KOPT-K1 (cell line): ENCODE data around the gene AACS.
"Not testable (repeated sequence)": the region's sequence is repeated elsewhere in the genome, so short reads cannot be mapped to it uniquely, and the experiment has no call there.

Experiments used
- H3K27ac ChIP-seq: fragments of 200-600 bp; sonication (generic); 2 replicates; pipeline ENCODE4 v1.5.1; 2016; ENCODE audit warnings: antibody characterized with exemption, mild to moderate bottlenecking, low read depth, low read length; ENCODE audit not compliant: poor library complexity, severe bottlenecking
- H3K36me3 ChIP-seq: fragments of 200-600 bp; sonication (generic); 2 replicates; pipeline ENCODE4 v1.5.1; 2017; ENCODE audit warnings: antibody characterized with exemption, mild to moderate bottlenecking, low read length, moderate library complexity; ENCODE audit not compliant: insufficient read depth
- H3K9me3 ChIP-seq: fragments of 200-600 bp; sonication (generic); 2 replicates; pipeline ENCODE4 v1.5.1; 2017; ENCODE audit warnings: antibody characterized with exemption, low read length, mild to moderate bottlenecking; ENCODE audit not compliant: insufficient read depth, poor library complexity, severe bottlenecking

Gene AACS

DNA sequence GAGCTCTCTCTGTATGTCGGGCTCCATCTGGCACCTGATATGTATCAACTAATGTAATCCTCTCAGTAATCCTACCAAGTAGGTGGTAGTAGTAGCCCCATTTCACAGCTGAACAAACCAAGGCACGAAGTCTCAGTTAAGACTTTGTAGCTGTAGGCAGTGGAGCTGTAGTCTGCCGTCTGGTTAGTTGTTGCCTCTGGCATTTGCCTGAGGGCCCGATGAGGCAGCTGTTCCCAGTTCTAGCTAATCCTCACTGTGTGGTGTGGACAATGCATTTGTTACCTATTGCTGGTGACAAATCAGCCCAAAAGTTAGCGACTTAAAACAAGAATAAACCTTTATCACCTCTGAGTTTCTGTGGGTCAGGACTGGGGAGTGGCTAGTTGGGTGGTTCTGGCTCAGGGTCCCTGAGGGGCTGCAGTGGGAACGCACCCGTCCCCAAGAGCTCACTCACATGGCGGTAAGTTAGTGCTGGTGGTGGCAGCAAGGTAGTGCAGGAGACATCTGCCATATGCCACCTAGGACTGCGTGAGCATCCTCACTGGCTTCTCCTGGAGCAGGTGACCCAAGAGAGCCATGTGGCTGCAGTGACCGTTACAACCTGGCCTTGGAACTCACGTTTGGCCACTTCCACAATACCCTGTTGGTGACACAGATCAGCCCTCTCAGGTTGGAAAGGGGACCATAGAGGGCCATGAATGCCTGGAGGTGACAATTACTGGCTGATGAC lies 5.6 kb downstream of the AACS start:
- no peaks in the 10 kb centered on the region for H3K9me3 ChIP-seq
- H3K36me3 ChIP-seq = peaks cover 9% of the 10 kb centered on the region
- H3K27ac ChIP-seq = no peak overlapping the region

DNA sequence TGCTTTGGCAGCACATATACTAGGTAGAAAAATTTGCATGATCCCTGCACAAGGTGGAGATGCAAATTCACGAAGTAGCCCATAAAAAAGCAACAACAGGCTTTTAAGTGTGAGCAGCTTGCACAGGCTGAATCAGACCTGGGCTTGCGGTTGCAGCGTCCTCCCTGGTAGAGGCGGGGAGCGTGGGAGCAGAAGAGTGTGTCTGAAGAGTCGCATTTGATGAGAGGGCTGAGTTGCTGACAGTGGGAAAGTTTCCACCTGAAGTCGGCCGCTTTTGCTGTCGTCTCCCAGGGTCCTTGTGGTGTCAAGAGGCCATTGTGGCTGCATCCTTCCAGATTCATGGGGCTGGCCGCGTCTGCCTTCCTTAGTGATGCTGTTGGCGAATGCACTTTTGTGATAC lies 6.2 kb downstream of the AACS start:
- Histone ChIP-seq H3K9me3 (no peaks in the 10 kb centered on the region), H3K36me3 (peaks cover 16% of the 10 kb centered on the region), H3K27ac (no peak overlapping the region)

DNA sequence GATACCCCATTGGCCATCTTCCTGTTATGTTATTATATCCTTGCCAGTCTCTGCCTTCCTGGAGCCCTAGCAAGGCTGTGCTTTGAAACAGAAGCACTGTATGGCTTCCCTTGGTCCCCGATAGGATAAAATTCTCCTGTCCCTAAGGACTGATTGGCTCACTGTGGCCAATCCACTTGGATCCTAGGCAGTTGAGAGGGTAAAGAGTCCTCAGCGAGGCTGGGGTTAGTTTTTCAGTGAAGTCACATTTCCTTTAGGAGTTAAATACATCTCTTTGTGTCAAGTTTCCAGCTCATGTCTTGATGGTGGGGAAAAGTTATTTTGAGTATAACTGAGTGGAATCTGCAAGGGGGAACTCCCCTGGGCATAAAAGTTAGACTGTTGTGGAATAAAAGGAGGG lies 7.3 kb downstream of the AACS start:
- Histone ChIP-seq H3K9me3 (no peaks in the 10 kb centered on the region), H3K36me3 (peaks cover 26% of the 10 kb centered on the region), H3K27ac (no peak overlapping the region)

DNA sequence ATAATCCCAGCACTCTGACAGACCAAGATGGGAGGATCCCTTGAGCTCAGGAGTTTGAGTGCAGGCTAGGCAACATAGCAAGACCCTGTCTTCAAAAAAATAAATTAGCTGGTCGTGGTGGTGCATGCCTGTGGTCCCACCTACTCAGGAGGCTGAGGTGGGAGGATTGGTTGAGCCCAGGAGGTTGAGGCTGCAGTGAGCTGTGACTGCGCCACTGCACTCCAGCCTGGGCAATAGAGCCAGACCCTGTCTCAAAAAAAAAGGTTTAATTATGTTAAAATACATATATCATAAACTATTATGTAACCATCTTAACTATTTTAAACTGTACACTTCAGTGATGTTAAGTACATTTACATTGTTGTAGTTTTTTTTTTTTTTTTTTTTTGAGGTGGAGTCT lies 9.1 kb downstream of the AACS start:
- not testable (repeated sequence) for H3K9me3 ChIP-seq, H3K27ac ChIP-seq
- peaks cover 41% of the 10 kb centered on the region for H3K36me3 ChIP-seq

DNA sequence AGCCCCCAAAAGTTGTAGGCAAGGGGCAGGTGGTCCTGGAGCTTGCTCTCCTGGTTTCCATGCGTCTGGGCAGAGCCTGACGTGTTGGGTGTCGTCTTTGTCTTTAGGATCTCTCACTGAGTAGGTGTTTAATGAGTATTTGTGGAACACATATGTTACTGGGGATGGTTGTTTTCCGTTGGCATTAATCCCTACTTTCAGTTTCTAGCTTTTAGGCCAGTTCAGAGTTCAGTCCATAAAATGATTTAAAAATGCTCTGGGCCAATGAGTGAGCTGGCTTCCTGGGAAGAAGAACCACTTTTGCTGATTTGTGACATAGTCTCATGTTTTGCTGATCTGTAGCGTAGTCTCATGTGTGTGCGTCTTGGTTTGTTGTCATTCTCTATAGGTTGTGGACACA lies 10.9 kb downstream of the AACS start:
- Histone ChIP-seq H3K27ac (no peak overlapping the region), H3K9me3 (no peaks in the 10 kb centered on the region), H3K36me3 (peaks cover 46% of the 10 kb centered on the region)

DNA sequence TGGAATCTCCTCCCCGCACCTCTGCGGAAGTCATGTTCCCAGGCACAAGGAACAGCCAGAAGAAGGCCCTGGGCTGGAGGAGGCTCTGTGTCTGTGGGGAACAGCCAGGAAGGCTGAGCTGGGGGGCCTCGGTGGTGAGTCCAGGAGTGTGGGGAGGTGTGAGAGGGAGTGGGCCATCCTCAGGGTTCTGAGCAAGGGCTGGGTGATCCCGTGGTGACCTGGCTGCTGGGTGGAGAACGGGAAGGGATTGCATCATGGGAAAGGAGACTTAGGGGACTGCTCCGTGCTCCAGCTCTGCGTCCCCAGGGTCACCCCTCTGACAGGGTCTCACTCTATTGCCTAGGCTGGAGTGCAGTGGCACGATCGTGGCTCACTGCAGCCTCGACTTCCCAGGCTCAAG lies 13.8 kb downstream of the AACS start:
- Histone ChIP-seq H3K27ac (no peak overlapping the region), H3K36me3 (peaks cover 51% of the 10 kb centered on the region), H3K9me3 (no peaks in the 10 kb centered on the region)

DNA sequence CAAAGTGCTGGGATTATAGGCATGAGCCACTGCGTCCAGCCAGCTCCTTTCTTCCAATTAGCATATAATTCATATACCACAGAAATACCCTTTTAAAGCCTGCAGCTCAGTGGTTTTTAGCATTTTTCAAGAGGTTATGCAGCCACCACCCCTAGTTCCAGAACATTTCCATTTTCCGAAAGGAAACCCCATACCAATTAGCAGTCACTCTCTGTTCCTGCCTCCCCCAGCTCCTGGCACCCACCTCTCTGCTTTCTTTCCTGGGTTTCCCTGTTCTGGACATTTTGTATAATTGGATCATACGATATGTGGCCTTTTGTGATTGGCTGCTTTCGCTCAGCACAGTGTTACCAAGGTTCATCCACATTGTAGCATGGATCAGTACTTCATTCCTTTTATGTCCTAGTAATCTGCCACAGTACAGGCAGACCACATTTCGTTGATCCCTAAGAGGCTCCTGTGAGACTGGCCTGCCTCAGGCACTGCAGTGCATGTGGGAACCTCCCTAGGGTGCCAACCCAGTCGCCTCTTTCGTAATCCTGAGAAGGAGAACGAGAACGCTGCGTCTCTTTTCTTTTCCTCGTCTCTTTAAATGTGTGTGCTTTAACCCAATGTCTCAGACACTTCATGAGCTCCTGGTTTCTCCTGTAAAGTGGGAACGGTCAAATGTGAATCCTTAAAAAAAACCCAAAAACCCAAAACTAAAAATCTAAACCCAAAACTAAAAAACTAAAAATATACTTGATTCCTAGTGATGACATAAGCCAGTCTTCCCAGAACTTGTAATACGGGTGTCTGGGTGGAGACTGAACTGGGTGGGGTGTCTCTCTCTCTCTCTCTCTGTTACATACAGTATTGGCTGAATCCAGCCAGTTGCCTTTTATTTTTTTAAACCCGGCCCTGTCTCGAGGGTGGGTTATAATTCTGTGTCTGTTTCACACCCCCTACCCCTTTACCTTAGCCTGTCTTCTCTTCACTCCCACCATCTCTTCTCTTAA lies 14.7 kb downstream of the AACS start:
- no peaks in the 10 kb centered on the region for H3K9me3 ChIP-seq
- no peak overlapping the region for H3K27ac ChIP-seq
- peaks cover 55% of the 10 kb centered on the region for H3K36me3 ChIP-seq

DNA sequence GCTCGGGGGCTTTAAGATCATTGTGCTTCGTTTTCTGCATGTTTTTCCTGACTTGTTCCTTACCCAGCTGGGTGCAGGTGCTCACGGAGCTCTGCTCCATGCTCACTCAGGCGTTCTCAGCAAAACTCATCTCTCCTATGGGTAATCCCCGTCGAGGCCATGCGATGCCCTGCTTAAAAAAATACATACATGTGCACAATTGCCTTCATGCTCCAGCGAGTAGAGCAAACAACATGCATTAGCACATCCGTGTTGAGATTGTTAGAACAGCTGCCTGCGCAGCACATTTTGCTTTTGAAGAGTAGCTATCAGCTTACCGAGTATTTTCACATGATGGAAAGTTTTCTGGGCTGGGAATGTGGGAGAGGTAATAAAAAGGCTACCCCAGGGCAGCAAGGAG lies 16.2 kb downstream of the AACS start:
- Histone ChIP-seq H3K27ac (no peak overlapping the region), H3K9me3 (no peaks in the 10 kb centered on the region), H3K36me3 (peaks cover 60% of the 10 kb centered on the region)

DNA sequence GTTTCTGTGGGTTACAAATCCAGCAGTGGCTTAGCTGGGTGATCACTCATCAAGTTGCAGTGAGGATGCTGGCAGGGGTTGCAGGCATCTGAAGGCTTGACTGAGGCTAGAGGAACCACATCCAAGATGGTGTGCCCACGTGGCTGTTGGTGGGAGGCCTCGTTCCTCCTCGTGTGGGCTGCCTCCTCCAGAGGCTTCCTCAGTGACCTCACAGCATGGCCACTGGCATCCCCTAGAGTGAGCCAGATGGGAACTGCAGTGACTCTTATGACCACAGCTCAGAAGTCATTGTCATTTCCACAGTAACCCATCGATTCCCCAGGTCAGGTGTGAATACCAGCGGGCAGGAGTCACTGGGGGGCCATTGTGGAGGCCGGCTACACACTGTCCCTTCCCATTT lies 17.8 kb downstream of the AACS start:
- H3K9me3 ChIP-seq = no peaks in the 10 kb centered on the region
- H3K27ac ChIP-seq = no peak overlapping the region
- H3K36me3 ChIP-seq = peaks cover 59% of the 10 kb centered on the region

DNA sequence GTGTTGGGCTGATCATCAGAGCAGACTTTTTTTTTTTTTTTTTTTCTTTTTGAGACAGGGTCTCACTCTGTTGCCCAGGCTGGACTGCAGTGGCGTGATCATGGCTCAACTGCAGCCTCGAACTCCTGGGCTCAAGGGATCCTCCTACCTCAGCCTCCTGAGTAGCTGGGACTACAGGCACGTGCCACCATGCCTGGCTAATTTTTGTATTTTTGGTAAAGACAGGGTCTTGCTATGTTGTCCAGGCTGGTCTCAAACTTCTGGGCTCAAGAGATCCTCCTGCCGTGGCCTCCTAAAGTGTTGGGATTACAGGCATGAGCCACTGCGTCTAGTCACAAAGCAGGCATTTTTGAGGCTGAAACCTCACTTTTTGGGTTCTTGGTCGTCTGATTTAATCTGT lies 23.0 kb downstream of the AACS start:
- H3K9me3 ChIP-seq, H3K27ac ChIP-seq: not testable (repeated sequence)
- H3K36me3 ChIP-seq = peaks cover 79% of the 10 kb centered on the region

DNA sequence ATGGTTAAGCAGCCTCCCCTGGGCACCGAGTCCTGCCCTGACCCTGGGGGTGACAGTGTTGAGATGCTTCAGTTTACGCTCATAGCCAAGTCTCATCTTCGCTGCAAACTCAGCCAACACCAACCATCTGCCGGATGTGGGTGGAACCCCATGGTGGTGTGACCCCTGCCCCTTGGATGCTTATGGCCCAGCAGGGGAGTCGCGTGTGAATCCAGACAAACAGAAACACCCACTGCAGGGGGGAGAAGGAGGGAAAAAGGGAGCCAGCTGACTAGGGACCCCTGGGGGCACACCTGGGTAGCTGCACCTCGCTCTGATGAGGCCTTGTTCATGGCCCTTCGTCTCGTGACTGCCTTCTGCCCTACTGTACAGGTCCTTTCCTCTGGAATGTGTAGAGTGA lies 23.8 kb downstream of the AACS start:
- Histone ChIP-seq H3K27ac (no peak overlapping the region), H3K36me3 (peaks cover 87% of the 10 kb centered on the region), H3K9me3 (no peaks in the 10 kb centered on the region)

DNA sequence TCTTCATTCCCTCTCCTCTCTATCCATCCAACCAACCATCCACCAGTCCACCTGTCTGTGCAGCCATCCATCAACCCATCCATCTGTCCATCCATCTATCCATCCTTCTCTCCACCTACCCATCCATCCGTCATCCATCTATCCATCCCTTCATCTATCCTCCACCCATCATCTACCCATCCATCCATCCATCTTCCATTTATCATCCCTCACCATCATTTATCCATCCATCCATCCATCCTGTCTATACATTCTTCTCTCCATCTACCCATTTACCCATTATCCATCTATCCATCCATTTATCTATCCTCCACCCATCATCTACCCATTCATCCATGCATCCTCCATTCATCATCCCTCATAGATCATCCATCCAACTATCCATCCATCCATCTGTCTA lies 24.4 kb downstream of the AACS start:
- H3K9me3 ChIP-seq = no peaks in the 10 kb centered on the region
- no peak overlapping the region for H3K27ac ChIP-seq
- H3K36me3 ChIP-seq = peaks cover 91% of the 10 kb centered on the region

DNA sequence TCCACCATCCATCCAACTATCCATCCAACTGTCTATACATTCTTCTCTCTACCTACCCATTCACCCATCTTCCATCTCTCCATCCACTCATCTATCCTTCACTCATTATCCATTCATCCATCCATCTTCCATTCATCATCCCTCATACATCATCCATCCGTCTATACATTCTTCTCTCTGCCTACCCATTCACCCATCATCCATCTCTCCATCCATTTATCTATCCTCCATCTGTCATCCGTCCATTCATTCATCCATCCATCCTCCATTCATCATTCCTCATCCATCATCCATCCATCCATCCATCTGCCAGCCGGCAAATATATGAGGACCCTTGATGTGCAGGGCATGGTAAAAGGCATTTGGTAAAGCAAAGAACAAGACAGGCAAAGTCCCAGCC lies 25.2 kb downstream of the AACS start:
- H3K27ac ChIP-seq = no peak overlapping the region
- peaks cover 88% of the 10 kb centered on the region for H3K36me3 ChIP-seq
- no peaks in the 10 kb centered on the region for H3K9me3 ChIP-seq

DNA sequence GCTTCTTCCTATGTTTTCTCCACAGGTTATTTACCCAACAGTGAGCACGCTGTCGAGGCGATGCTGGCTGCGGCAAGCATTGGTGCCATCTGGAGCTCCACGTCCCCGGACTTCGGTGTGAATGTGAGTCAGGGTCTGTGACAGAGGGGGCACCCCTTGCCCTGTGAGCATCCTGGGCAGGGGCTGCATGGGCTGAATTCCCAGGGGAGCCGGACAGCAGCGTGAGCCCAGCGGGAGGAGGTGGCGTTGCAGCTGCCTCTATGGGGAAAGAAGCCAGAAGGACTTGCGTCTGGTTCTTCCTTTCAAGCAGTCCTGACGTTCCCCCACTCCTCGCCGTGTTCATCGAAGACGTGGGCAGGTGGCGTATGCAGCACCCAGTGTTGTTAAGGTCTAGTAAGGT lies 26.2 kb downstream of the AACS start:
- H3K27ac ChIP-seq = no peak overlapping the region
- no peaks in the 10 kb centered on the region for H3K9me3 ChIP-seq
- peaks cover 81% of the 10 kb centered on the region for H3K36me3 ChIP-seq

DNA sequence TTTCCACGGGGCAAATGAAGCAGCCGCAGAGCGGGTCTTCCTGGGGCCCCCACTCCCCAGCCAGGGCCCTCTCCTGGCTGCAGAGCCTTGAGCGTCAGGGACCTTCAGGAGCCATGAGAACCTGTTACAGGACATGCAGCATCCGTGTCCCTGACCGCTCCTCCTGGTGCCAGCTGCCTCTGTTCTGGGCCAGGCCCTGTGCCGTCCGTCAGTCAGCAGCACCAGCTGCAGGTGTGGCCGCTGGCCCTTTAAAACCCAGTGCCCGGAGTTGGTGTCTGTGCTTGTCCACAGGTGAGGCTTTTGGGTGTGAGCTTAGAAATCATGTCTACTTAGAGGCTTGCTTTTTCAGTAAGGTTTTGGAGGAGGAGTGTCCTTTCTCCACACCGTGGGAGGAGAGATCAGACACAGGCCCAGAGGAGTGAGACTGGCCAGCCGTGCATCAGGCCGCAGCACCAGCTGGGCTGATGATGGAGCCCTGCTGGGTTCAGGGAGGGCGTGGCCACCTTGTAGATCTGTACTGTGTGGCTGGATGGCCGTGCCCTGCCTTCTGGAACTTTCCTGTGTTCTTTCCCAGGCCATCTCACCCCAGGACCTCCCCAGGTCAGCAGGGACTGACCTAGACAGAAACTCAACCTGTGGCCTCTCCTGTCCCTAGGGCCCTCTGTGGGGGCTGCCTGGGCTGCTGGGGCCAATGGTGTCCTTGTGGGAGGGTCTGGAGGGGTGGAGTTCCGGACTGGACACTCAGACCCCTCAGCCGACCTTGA lies 27.1 kb downstream of the AACS start:
- Histone ChIP-seq H3K9me3 (no peaks in the 10 kb centered on the region), H3K27ac (no peak overlapping the region), H3K36me3 (peaks cover 72% of the 10 kb centered on the region)
